Small intestine (tissue), 7 donors: ENCODE data around the gene EYS. TPM values are rescaled to one million over a fixed set of nuclear protein-coding genes. Genes with fewer than 3 reads are reported as not detected.
"Not testable (repeated sequence)": the region's sequence is repeated elsewhere in the genome, so short reads cannot be mapped to it uniquely, and the experiment has no call there.

ENCODE experiments used
- DNase-seq, 2 donors: peaks; one replicate each; pipeline versions ENCODE4 v3.0.0 to v3.0.0-alpha.2; 2013
- FAIRE-seq: peaks from 2 replicates; lab custom pipeline; 2012; peaks lifted over from hg19 to GRCh38; lab: Jason Lieb, UNC
- H3K27ac ChIP-seq, 3 donors: one replicate each; pipeline ENCODE4 v1.5.1; 2013; ENCODE audit warnings: low read length in 2 of 3, mild to moderate bottlenecking in 2 of 3, control low read depth in 1 of 3, inconsistent platforms in 1 of 3, low read depth in 1 of 3, moderate library complexity in 1 of 3
- H3K27me3 ChIP-seq, 3 donors: one replicate each; pipeline ENCODE4 v1.6.1; 2013; ENCODE audit warnings: low read length in 3 of 3, inconsistent platforms in 1 of 3; ENCODE audit not compliant: control insufficient read depth in 3 of 3, insufficient read depth in 3 of 3
- H3K36me3 ChIP-seq, 3 donors: one replicate each; pipeline ENCODE4 v1.6.1; 2013; ENCODE audit warnings: low read length in 3 of 3, inconsistent platforms in 1 of 3, low read depth in 1 of 3, mild to moderate bottlenecking in 1 of 3, moderate library complexity in 1 of 3; ENCODE audit not compliant: control insufficient read depth in 3 of 3, insufficient read depth in 2 of 3
- H3K4me1 ChIP-seq, 3 donors: one replicate each; pipeline ENCODE4 v1.6.1; 2013; ENCODE audit warnings: low read length in 2 of 3, inconsistent platforms in 1 of 3, low read depth in 1 of 3, mild to moderate bottlenecking in 1 of 3, moderate library complexity in 1 of 3; ENCODE audit not compliant: control insufficient read depth in 3 of 3, insufficient read depth in 2 of 3
- H3K4me3 ChIP-seq, 3 donors: one replicate each; pipeline ENCODE4 v1.5.1; 2013; ENCODE audit warnings: low read length in 3 of 3, control low read depth in 1 of 3, inconsistent platforms in 1 of 3, low read depth in 1 of 3, mild to moderate bottlenecking in 1 of 3, moderate library complexity in 1 of 3
- H3K9me3 ChIP-seq, 2 donors: one replicate each; pipeline ENCODE4 v1.6.1; 2013; ENCODE audit warnings: low read depth in 1 of 2, low read length in 1 of 2; ENCODE audit not compliant: control insufficient read depth in 2 of 2, insufficient read depth in 1 of 2
- WGBS, 3 donors: extraction: QIAGEN DNeasy Blood & Tissue Kit; methylation state at CpG; one replicate each; pipeline ENCODE4 v1.1.7; 2013; 5-methylcytosine and 5-hydroxymethylcytosine counted together
- polyA plus RNA-seq, 4 donors: library from polyadenylated mRNA; stranded (reverse) in 3 of 4; unstranded in 1 of 4; fragments of 200-250 nt in 3 of 4; fragments of 120-200 nt in 1 of 4; gene quantifications; one replicate each; pipeline versions ENCODE4 v1.2.1 to v1.2.3, GENCODE V29; 2013
- donor health status: healthy with polysubstance abuse.
- donor health status: control.
- donor health status: control.
- donor health status: Bipolar disorder and iron deficiency.
- donor health status: healthy.

EYS gene
- polyA plus RNA-seq, 4 donors, result 0.78 TPM; not detected in 3

DNA sequence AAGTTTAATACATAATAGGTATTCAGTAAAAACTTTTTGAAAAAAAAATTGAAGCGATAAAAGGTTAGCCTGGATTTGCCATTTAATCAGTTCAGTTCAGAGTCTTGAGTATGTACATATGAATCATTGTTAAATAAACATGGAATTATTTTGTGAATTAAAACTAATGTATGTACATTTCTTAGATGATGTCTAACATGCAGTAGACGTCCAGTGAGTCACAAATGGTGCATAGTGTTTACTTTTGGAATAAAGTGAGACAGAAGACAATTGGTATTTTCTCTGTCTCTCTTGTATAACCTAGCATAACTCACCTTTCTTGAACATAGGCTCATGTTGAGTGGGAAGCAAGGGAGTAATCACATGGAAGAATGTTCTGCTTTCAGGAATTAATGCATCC, 83.5 kb downstream of the EYS start:
- H3K4me3 ChIP-seq, result no peak overlapping the region
- no peak for FAIRE-seq
- WGBS, 3 donors, result 59 to 68% (median 60%) methylated on average over 2 of the region's 2 CpGs
- H3K4me1 ChIP-seq, result no peaks in the 10 kb centered on the region
- peaks cover 0 to 3% of the 10 kb centered on the region in 2 donors for H3K9me3 ChIP-seq
- H3K27me3 ChIP-seq, result no peaks in the 10 kb centered on the region
- no peak for DNase-seq
- no peak overlapping the region for H3K27ac ChIP-seq
- H3K36me3 ChIP-seq, result no peaks in the 10 kb centered on the region

DNA sequence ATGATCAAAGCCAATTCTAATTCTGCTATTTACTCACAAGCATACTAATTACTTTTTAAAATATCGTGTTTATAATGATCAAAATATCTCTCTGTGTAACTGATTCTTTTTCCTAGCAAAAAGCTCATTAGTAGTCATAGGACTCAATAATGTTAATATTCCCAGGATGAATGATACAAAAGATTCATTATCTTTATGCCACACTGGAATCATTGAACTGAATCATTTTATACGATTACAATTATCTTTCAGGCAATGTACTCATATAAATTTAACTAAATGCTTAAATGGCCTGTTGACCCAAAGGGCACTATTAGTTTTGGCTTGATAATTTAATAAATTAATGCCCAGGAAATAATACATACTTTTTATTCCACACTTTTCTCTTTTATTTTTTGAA, 96.3 kb downstream of the EYS start:
- no peak overlapping the region for H3K4me3 ChIP-seq
- H3K9me3 ChIP-seq, result no peaks in the 10 kb centered on the region
- H3K27ac ChIP-seq, result no peak overlapping the region
- FAIRE-seq, result no peak
- DNase-seq, result no peak
- 76 to 90% (median 81%) methylated on average over 2 of the region's 2 CpGs for WGBS, 3 donors
- no peaks in the 10 kb centered on the region for H3K4me1 ChIP-seq
- no peaks in the 10 kb centered on the region for H3K27me3 ChIP-seq
- H3K36me3 ChIP-seq, result no peaks in the 10 kb centered on the region

DNA sequence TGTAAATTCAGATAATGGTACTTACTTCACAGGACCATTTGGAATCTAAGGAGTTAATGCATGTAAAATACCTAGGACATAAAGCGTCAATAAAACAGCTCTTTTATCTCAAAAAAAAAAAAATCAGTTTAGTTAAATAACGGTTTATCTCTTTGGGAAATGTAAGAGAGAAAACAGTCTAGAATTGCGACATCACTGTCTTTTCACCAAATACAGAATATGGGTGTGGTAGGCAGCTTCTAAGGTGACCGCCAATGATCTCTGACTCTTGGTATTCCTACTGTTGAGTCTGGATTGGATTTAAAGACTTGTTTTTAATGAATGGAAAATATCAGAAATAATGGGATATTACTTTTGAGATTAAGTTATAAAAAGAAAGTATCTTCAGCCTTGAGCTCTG, 111.5 kb downstream of the EYS start:
- H3K27ac ChIP-seq, result no peak overlapping the region
- H3K36me3 ChIP-seq, result no peaks in the 10 kb centered on the region
- DNase-seq (no peak), FAIRE-seq (no peak)
- no peaks in the 10 kb centered on the region for H3K9me3 ChIP-seq
- no peaks in the 10 kb centered on the region for H3K4me1 ChIP-seq
- 34 to 70% (median 52%) methylated on average over 4 of the region's 4 CpGs for WGBS, 3 donors
- H3K27me3 ChIP-seq, result no peaks in the 10 kb centered on the region
- H3K4me3 ChIP-seq, result no peak overlapping the region

DNA sequence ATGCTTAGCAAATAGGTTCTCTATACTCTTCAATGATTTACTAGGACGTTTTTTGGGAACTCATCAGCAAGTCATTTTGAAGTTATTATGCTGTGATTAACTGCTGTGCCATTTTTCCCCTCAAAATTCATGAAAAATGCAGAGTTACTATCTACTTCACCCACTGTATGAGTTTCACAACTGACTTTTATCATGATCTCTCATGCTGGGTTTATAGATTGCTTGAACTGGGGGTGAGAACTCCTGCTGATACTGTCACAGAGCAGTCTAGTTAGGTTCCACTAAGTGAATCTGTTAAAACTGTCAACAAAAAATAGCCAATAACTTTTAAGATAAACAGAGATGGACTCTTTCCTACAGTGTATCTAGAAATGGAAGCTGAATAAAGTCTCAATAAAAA, 136.7 kb downstream of the EYS start:
- no peak for DNase-seq
- no peak overlapping the region for H3K27ac ChIP-seq
- no peak overlapping the region for H3K4me3 ChIP-seq
- H3K27me3 ChIP-seq, result no peaks in the 10 kb centered on the region
- no peak for FAIRE-seq
- H3K4me1 ChIP-seq, result no peaks in the 10 kb centered on the region
- no peaks in the 10 kb centered on the region for H3K9me3 ChIP-seq
- no peaks in the 10 kb centered on the region for H3K36me3 ChIP-seq
- WGBS, 3 donors, result 10 to 36% (median 13%) methylated on average over 1 of the region's 1 CpG

DNA sequence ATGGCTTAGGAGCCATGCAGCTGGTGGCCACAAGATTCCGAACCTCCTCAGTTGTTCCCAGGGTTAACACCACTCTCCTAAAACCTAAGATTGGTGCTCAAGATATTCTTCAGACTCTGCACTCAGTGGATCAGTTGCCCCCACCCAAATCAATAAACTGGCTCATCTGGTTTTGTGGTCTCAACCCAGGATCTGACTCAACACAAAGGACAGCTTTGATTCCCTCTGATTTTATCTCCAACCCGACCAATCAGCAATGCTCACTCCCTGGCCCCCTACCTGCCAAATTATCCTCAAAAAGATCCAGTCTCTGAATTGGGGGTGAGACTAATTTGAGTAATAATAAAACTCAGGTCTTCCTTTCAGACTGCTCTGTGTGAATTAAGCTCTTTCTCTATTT, 137.5 kb downstream of the EYS start:
- DNase-seq, result no peak
- Histone ChIP-seq H3K36me3 (no peaks in the 10 kb centered on the region), H3K9me3 (no peaks in the 10 kb centered on the region), H3K27me3 (no peaks in the 10 kb centered on the region), H3K4me3 (no peak overlapping the region), H3K27ac (no peak overlapping the region), H3K4me1 (no peaks in the 10 kb centered on the region)
- 55 to 76% (median 64%) methylated on average over 2 of the region's 2 CpGs for WGBS, 3 donors
- no peak for FAIRE-seq

DNA sequence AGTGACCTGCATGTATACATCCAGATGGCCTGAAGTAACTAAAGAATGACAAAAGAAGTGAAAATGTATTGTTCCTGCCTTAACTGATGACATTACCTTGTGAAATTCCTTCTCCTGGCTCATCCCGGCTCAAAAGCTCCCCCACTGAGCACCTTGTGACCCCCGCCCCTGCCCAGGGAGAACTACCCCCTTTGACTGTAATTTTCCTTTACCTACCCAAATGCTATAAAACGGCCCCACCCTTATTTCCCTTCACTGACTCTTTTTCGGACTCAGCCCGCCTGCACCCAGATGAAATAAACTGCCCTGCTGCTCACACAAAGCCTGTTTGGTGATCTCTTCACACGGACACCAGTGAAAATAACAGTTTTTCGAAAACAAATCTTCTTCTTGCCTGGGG, 138.0 kb downstream of the EYS start:
- DNase-seq, H3K36me3 ChIP-seq, H3K9me3 ChIP-seq, H3K4me3 ChIP-seq, H3K27ac ChIP-seq, FAIRE-seq, H3K4me1 ChIP-seq, H3K27me3 ChIP-seq: not testable (repeated sequence)
- 69 to 74% (median 73%) methylated on average over 7 of the region's 7 CpGs for whole genome bisulfite sequencing, 3 donors

DNA sequence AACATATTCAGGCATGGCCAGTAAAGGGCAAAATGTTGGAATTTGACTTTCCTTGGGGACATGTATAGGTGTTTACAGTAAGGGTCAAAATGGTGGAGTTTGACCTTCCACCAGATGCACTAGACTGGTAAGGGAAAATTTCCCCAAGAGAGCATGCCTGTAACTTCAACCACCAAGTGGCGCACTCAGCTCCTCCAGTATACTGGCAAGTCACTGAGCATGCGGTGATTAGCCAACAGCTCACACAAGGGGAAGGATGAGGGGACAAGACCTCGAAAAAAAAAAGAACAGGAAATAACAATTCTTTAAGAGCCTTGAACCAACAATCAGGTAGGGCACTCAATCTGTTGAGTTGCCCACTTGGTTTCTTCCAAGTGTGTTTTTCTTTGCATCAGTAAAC, 140.9 kb downstream of the EYS start:
- Histone ChIP-seq H3K9me3 (no peaks in the 10 kb centered on the region), H3K4me1 (no peaks in the 10 kb centered on the region), H3K36me3 (no peaks in the 10 kb centered on the region), H3K27me3 (no peaks in the 10 kb centered on the region), H3K27ac (no peak overlapping the region), H3K4me3 (no peak overlapping the region)
- DNase-seq (no peak), FAIRE-seq (no peak)
- 58 to 87% (median 81%) methylated on average over 3 of the region's 3 CpGs for WGBS, 3 donors

DNA sequence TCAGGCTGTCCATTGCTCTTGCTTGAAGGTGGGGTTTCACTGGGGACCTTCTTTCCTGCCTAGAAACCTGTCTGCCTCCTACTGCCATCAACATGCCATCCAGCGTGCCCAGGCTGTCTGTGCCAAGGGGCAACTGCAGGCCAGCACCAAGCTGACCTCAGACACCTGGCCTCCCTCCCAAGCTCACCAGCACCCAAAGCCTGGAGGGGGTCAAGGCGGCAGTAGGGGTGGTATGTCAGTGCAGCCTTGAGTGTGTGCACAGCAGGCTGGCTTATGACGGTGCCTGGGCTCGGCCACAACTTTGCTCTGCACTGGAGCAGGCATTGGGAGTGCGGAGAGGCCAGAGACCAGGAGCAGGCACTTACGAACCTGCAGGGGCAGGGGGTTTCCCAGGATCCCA, 149.0 kb downstream of the EYS start:
- H3K9me3 ChIP-seq, result peaks cover 0 to 3% of the 10 kb centered on the region in 2 donors
- H3K36me3 ChIP-seq, result no peaks in the 10 kb centered on the region
- H3K4me1 ChIP-seq, result no peaks in the 10 kb centered on the region
- no peak for FAIRE-seq
- DNase-seq, result no peak
- H3K4me3 ChIP-seq, result no peak overlapping the region
- 87 to 88% (median 88%) methylated on average over 6 of the region's 6 CpGs for WGBS, 3 donors
- H3K27ac ChIP-seq, result no peak overlapping the region
- H3K27me3 ChIP-seq, result no peaks in the 10 kb centered on the region

DNA sequence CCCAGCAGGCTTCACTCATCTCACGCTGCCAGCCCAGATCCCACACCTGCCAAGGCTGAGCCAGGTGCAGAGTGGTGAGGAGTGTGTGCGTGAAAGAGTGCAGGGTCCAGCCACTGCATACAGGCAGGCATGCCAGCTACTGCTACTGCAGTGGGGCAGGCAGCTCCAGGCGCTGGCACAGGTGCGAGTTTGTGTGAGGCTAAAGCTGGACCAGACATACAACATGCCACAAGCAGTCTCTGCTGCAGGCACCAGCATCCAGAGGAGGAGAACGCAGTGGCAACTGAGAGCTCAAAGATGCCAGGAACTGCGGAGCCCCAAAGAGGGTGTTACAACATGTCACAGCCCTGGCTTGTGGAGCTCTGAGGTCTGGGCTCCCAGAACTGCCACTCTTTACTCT, 149.8 kb downstream of the EYS start:
- H3K36me3 ChIP-seq, result no peaks in the 10 kb centered on the region
- 44 to 81% (median 57%) methylated on average over 6 of the region's 6 CpGs for WGBS, 3 donors
- DNase-seq (no peak), FAIRE-seq (no peak)
- no peak overlapping the region for H3K27ac ChIP-seq
- no peaks in the 10 kb centered on the region for H3K4me1 ChIP-seq
- no peaks in the 10 kb centered on the region for H3K27me3 ChIP-seq
- no peak overlapping the region for H3K4me3 ChIP-seq
- peaks cover 0 to 3% of the 10 kb centered on the region in 2 donors for H3K9me3 ChIP-seq
